IMR-90 (cell line): Measurements from ENCODE around the gene BCL2. TPM values are rescaled to one million over a fixed set of nuclear protein-coding genes. Genes with fewer than 3 reads are reported as not detected.

Experiments
- ATAC-seq: fragments of 200-7000 bp; cut with Tn5 transposase; 2 replicates; pipeline ENCODE4 v1.9.1; 2020; ENCODE audit warnings: low read depth, mild to moderate bottlenecking, moderate library complexity
- BruUV-seq: library from RNA; stranded (reverse); fragments of 400-500 nt; replicated peaks from 2 replicates; lab custom pipeline; 2021; lab: Mats Ljungman, UMichigan
- CTCF ChIA-PET: fragments of 300-600 bp; formaldehyde crosslinking; extraction: SDS; loops from one replicate; lab custom pipeline; 2021; ENCODE audit warnings: antibody characterized with exemption; lab: Yijun Ruan, JAX
- POLR2A ChIA-PET: fragments of 300-600 bp; sonication (Branson Sonifier 250); formaldehyde crosslinking; loops from one replicate; lab custom pipeline; 2022; ENCODE audit warnings: antibody characterized with exemption; ENCODE audit not compliant: unreplicated experiment; lab: Charles Lee
- DNase-seq: peaks from one replicate; pipeline ENCODE4 v3.0.0; 2013
- H2AFZ ChIP-seq: replicated peaks from 2 replicates; pipeline ENCODE3; 2013; ENCODE audit warnings: low read length, mild to moderate bottlenecking; ENCODE audit not compliant: poor library complexity
- H2AK5ac ChIP-seq: 2 replicates; pipeline ENCODE4 v1.6.1; 2013; ENCODE audit warnings: low read depth, low read length, inconsistent platforms
- H2AK9ac ChIP-seq: replicated peaks from 2 replicates; pipeline ENCODE3; 2013; ENCODE audit warnings: mild to moderate bottlenecking, low read depth, low read length, moderate library complexity; ENCODE audit not compliant: poor library complexity
- H2BK120ac ChIP-seq: 2 replicates; pipeline ENCODE4 v1.6.1; 2013; ENCODE audit warnings: low read depth, low read length, inconsistent platforms
- H2BK15ac ChIP-seq: 3 replicates; pipeline ENCODE4 v1.6.1; 2013; ENCODE audit warnings: low read depth, low read length, inconsistent platforms
- H2BK20ac ChIP-seq: 2 replicates; pipeline ENCODE4 v1.6.1; 2013; ENCODE audit warnings: low read depth, mild to moderate bottlenecking, inconsistent platforms, low read length, moderate library complexity
- H2BK5ac ChIP-seq: 2 replicates; pipeline ENCODE4 v1.6.1; 2013; ENCODE audit warnings: mild to moderate bottlenecking, low read depth, low read length, inconsistent platforms; ENCODE audit not compliant: poor library complexity, severe bottlenecking
- H3K14ac ChIP-seq: replicated peaks from 2 replicates; pipeline ENCODE4 v1.6.1; 2013; ENCODE audit warnings: low read depth, low read length, inconsistent platforms
- H3K18ac ChIP-seq: 2 replicates; pipeline ENCODE4 v1.6.1; 2013; ENCODE audit warnings: low read depth, low read length, control low read depth
- H3K23ac ChIP-seq: 2 replicates; pipeline ENCODE4 v1.6.1; 2013; ENCODE audit warnings: low read depth, low read length, inconsistent platforms
- H3K27ac ChIP-seq: 2 replicates; pipeline ENCODE4 v1.5.1; 2013; ENCODE audit warnings: mild to moderate bottlenecking, control low read depth, low read length; ENCODE audit not compliant: insufficient read depth
- H3K27me3 ChIP-seq: 2 replicates; pipeline ENCODE4 v1.6.1; 2013; ENCODE audit warnings: low read length; ENCODE audit not compliant: control insufficient read depth, insufficient read depth
- H3K36me3 ChIP-seq: 2 replicates; pipeline ENCODE4 v1.6.1; 2013; ENCODE audit warnings: low read length, mixed read lengths; ENCODE audit not compliant: control insufficient read depth, insufficient read depth
- H3K4ac ChIP-seq: 2 replicates; pipeline ENCODE4 v1.6.1; 2013; ENCODE audit warnings: low read depth, low read length, inconsistent platforms
- H3K4me1 ChIP-seq: 2 replicates; pipeline ENCODE4 v1.6.1; 2013; ENCODE audit warnings: low read length, mixed read lengths; ENCODE audit not compliant: control insufficient read depth, insufficient read depth
- H3K4me2 ChIP-seq: 2 replicates; pipeline ENCODE4 v1.6.1; 2013; ENCODE audit warnings: low read depth, mild to moderate bottlenecking, control low read depth, low read length, moderate library complexity
- H3K4me3 ChIP-seq: 2 replicates; pipeline ENCODE4 v1.5.1; 2013; ENCODE audit warnings: low read depth, mild to moderate bottlenecking, control low read depth, low read length, moderate library complexity; ENCODE audit not compliant: insufficient read depth
- H3K56ac ChIP-seq: 2 replicates; pipeline ENCODE4 v1.6.1; 2013; ENCODE audit warnings: low read length, inconsistent platforms; ENCODE audit not compliant: insufficient read depth; ENCODE audit errors: extremely low read depth
- H3K79me1 ChIP-seq, 2 experiments: 2 replicates each; pipeline ENCODE4 v1.6.1; 2013; ENCODE audit warnings: low read length in 2 of 2, inconsistent platforms in 1 of 2, low read depth in 1 of 2
- H3K9ac ChIP-seq: 2 replicates; pipeline ENCODE4 v1.6.1; 2013; ENCODE audit warnings: low read depth, low read length, control low read depth
- H3K9me1 ChIP-seq: 2 replicates; pipeline ENCODE4 v1.6.1; 2013; ENCODE audit warnings: low read length, inconsistent platforms; ENCODE audit not compliant: insufficient read depth
- H3K9me3 ChIP-seq: 2 replicates; pipeline ENCODE4 v1.6.1; 2013; ENCODE audit warnings: low read length; ENCODE audit not compliant: control insufficient read depth, insufficient read depth
- H4K20me1 ChIP-seq: 2 replicates; pipeline ENCODE4 v1.6.1; 2013; ENCODE audit warnings: low read length, inconsistent platforms; ENCODE audit not compliant: insufficient read depth
- H4K5ac ChIP-seq: 2 replicates; pipeline ENCODE4 v1.6.1; 2013; ENCODE audit warnings: mild to moderate bottlenecking, low read depth, low read length, control low read depth
- H4K8ac ChIP-seq, 2 experiments: 2 replicates each; pipeline ENCODE4 v1.6.1; 2013; ENCODE audit warnings: low read depth in 2 of 2, low read length in 2 of 2, control low read depth in 1 of 2, inconsistent platforms in 1 of 2
- H4K91ac ChIP-seq: 2 replicates; pipeline ENCODE4 v1.6.1; 2013; ENCODE audit warnings: low read depth, low read length, inconsistent platforms; ENCODE audit not compliant: insufficient read depth
- CEBPB ChIP-seq: IDR thresholded peaks from 2 replicates; pipeline ENCODE4 v1.6.1; 2012; ENCODE audit warnings: low read depth, low read length, improper control_type of control experiment
- RCOR1 ChIP-seq: IDR thresholded peaks from 2 replicates; pipeline ENCODE4 v1.6.1; 2012; ENCODE audit warnings: mild to moderate bottlenecking, low read length, improper control_type of control experiment; ENCODE audit not compliant: insufficient replicate concordance
- WGBS, 2 experiments: methylation state at CpG; one replicate each; pipeline versions ENCODE4 v1.1.5 to v1.1.7; 2013; ENCODE audit warnings: missing lambda C conversion rate in 2 of 2; ENCODE audit not compliant: insufficient read length in 1 of 2; ENCODE audit errors: extremely low coverage in 2 of 2; 5-methylcytosine and 5-hydroxymethylcytosine counted together
- dilution Hi-C: fragments of 300-500 bp; cut with HindIII; formaldehyde crosslinking; loops from one replicate; pipeline ENCODE4 v1.14.3; 2018; ENCODE audit warnings: low sequenced_read_pairs; ENCODE audit not compliant: unreplicated experiment
- in situ Hi-C: fragments of 300-500 bp; cut with MboI; formaldehyde crosslinking; loops from 3 replicates; pipeline ENCODE4 v1.14.3; 2019; ENCODE audit warnings: low sequenced_read_pairs, inconsistent platforms, mixed read lengths
- intact Hi-C: fragments of 100-400 bp; cut with micrococcal nuclease; formaldehyde crosslinking; loops from 2 replicates; pipeline ENCODE4 v1.10.0; 2022
- polyA plus RNA-seq, 3 experiments: library from polyadenylated mRNA; depleted of rRNA; stranded (reverse); fragments of >200 nt; gene quantifications; 2 replicates each; pipeline ENCODE4 v1.2.3, GENCODE V29; 2012; ENCODE audit warnings: low replicate concordance in 1 of 3
- total RNA-seq: library from RNA; depleted of rRNA; stranded (reverse); fragments of >200 nt; gene quantifications from 2 replicates; pipeline ENCODE4 v1.2.3, GENCODE V29; 2012
- TF ChIP-seq, protein P1 (sequence below): conservative IDR thresholded peaks from 2 replicates; pipeline ENCODE4 v1.5.1; 2012; ENCODE audit warnings: mild to moderate bottlenecking, low read depth, low read length, improper control_type of control experiment

Gene BCL2
- total and polyA plus RNA-seq, 2 of the 4 experiments (the other 2 are of a cell fraction) = 0.24 to 0.54 TPM

DNA sequence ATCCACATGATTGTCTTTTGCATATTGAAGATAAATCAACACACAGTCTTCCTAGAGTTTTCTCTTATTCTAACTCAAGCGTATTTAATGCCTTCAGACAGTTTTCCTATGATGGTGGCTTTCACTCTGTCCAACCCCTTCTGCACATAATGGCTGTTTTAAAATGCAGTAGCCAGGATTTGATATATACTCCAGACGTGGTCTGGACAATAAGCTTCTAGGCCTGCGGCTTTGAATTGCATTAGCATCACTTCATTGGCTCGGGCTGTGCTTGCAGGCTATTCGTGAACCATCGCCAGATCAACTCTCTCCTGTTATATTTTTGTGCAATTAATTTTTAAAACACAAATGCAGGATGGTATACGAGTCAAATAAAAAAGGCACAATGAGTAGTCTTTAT lies 235.3 kb downstream of the BCL2 start:
- no peak for DNase-seq
- Histone ChIP-seq H3K4me3 (no peak overlapping the region), H4K91ac (no peak overlapping the region), H3K9me1 (no peaks in the 10 kb centered on the region), H2AFZ (no peak overlapping the region), H3K9me3 (no peaks in the 10 kb centered on the region), H3K23ac (no peak overlapping the region), H4K20me1 (no peaks in the 10 kb centered on the region), H2AK9ac (no peak overlapping the region), H2AK5ac (no peak overlapping the region), H3K27ac (no peak overlapping the region), H3K18ac (no peak overlapping the region), H3K4me2 (no peak overlapping the region), H3K4me1 (no peaks in the 10 kb centered on the region), H2BK15ac (no peak overlapping the region), H4K5ac (no peak overlapping the region), H3K4ac (no peak overlapping the region), H2BK120ac (no peak overlapping the region), H3K79me1 (no peaks in the 10 kb centered on the region), H3K56ac (no peak overlapping the region), H3K27me3 (peaks cover 10% of the 10 kb centered on the region), H3K14ac (no peak overlapping the region), H2BK5ac (no peak overlapping the region), H3K36me3 (no peaks in the 10 kb centered on the region), H3K9ac (no peak overlapping the region), H2BK20ac (no peak overlapping the region), H4K8ac (no peak overlapping the region)
- dilution Hi-C loops = no loop called here
- in situ Hi-C loops = no loop called here
- BruUV-seq = no TSS peak
- ChIA-PET POLR2A (no interaction called here), CTCF (no interaction called here)
- intact Hi-C loops = no loop called here
- no peak for ATAC-seq
- TF ChIP-seq, protein P1, sequence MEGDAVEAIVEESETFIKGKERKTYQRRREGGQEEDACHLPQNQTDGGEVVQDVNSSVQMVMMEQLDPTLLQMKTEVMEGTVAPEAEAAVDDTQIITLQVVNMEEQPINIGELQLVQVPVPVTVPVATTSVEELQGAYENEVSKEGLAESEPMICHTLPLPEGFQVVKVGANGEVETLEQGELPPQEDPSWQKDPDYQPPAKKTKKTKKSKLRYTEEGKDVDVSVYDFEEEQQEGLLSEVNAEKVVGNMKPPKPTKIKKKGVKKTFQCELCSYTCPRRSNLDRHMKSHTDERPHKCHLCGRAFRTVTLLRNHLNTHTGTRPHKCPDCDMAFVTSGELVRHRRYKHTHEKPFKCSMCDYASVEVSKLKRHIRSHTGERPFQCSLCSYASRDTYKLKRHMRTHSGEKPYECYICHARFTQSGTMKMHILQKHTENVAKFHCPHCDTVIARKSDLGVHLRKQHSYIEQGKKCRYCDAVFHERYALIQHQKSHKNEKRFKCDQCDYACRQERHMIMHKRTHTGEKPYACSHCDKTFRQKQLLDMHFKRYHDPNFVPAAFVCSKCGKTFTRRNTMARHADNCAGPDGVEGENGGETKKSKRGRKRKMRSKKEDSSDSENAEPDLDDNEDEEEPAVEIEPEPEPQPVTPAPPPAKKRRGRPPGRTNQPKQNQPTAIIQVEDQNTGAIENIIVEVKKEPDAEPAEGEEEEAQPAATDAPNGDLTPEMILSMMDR = no peak
- TF ChIP-seq CEBPB (no peak), RCOR1 (no peak)
- no CpG with 5 or more reads among the region's 7 CpGs for WGBS, 2 experiments
